Testis (tissue), 2 donors: ENCODE results near the gene KLF6.

Experiments
- POLR2A ChIP-seq: fragments of 450-650 bp; IDR thresholded peaks from one replicate; pipeline ENCODE4 v1.6.1; 2017; ENCODE audit warnings: antibody characterized with exemption, mild to moderate bottlenecking, moderate library complexity
- TF ChIP-seq, protein P1 (sequence below), 3 experiments: fragments of 450-650 bp in 2 of 3; fragments of 200-600 bp in 1 of 3; sonication (generic) in 1 of 3; IDR thresholded peaks; one replicate each; pipeline ENCODE4 v1.5.1; 2016 to 2019; ENCODE audit warnings: antibody characterized with exemption in 3 of 3, mild to moderate bottlenecking in 2 of 3, moderate library complexity in 1 of 3

DNA sequence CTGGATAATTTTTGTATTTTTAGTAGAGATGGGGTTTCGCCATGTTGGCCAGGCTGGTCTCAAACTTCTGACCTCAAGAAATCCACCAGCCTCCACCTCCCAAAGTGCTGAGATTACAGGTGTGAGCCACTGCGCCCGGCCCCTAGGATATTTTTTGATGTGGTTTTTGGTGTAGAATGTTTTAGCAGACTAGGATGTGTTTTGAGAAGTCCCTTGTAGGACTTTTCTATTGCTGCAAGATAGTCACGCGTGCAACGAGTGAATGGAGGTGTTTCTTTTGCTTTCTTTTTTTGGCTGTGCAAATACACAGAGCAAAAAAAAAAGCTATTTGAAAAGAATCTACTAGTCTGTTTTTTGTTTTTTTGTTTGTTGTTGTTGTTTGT lies 29.8 kb upstream of the KLF6 start:
- TF ChIP-seq POLR2A: no peak
- TF ChIP-seq, protein P1, sequence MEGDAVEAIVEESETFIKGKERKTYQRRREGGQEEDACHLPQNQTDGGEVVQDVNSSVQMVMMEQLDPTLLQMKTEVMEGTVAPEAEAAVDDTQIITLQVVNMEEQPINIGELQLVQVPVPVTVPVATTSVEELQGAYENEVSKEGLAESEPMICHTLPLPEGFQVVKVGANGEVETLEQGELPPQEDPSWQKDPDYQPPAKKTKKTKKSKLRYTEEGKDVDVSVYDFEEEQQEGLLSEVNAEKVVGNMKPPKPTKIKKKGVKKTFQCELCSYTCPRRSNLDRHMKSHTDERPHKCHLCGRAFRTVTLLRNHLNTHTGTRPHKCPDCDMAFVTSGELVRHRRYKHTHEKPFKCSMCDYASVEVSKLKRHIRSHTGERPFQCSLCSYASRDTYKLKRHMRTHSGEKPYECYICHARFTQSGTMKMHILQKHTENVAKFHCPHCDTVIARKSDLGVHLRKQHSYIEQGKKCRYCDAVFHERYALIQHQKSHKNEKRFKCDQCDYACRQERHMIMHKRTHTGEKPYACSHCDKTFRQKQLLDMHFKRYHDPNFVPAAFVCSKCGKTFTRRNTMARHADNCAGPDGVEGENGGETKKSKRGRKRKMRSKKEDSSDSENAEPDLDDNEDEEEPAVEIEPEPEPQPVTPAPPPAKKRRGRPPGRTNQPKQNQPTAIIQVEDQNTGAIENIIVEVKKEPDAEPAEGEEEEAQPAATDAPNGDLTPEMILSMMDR (IDR thresholded peaks at IDR 0.05): no peak
